Mucosa of stomach (tissue), 1 donor: ENCODE results near the gene EYA4.

Source experiments
- H3K27me3 ChIP-seq: one replicate; pipeline ENCODE4 v1.7.0; 2013; ENCODE audit warnings: mild to moderate bottlenecking, low read length; ENCODE audit not compliant: control insufficient read depth, insufficient read depth
- H3K36me3 ChIP-seq: one replicate; pipeline ENCODE4 v1.7.0; 2013; ENCODE audit warnings: low read length; ENCODE audit not compliant: control insufficient read depth, insufficient read depth
- H3K4me1 ChIP-seq: one replicate; pipeline ENCODE4 v1.7.0; 2013; ENCODE audit warnings: mild to moderate bottlenecking, low read length; ENCODE audit not compliant: control insufficient read depth, insufficient read depth
- H3K4me3 ChIP-seq: one replicate; pipeline ENCODE4 v1.7.0; 2013; ENCODE audit warnings: low read length
- H3K9ac ChIP-seq: one replicate; pipeline ENCODE4 v1.7.0; 2013; ENCODE audit warnings: mild to moderate bottlenecking, low read length, moderate library complexity
- H3K9me3 ChIP-seq: one replicate; pipeline ENCODE4 v1.7.0; 2013; ENCODE audit warnings: mild to moderate bottlenecking, low read length, moderate library complexity; ENCODE audit not compliant: control insufficient read depth
- donor health status: Pancreatic carcinoma.

Gene EYA4, protein sequence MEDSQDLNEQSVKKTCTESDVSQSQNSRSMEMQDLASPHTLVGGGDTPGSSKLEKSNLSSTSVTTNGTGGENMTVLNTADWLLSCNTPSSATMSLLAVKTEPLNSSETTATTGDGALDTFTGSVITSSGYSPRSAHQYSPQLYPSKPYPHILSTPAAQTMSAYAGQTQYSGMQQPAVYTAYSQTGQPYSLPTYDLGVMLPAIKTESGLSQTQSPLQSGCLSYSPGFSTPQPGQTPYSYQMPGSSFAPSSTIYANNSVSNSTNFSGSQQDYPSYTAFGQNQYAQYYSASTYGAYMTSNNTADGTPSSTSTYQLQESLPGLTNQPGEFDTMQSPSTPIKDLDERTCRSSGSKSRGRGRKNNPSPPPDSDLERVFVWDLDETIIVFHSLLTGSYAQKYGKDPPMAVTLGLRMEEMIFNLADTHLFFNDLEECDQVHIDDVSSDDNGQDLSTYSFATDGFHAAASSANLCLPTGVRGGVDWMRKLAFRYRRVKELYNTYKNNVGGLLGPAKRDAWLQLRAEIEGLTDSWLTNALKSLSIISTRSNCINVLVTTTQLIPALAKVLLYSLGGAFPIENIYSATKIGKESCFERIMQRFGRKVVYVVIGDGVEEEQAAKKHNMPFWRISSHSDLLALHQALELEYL

DNA sequence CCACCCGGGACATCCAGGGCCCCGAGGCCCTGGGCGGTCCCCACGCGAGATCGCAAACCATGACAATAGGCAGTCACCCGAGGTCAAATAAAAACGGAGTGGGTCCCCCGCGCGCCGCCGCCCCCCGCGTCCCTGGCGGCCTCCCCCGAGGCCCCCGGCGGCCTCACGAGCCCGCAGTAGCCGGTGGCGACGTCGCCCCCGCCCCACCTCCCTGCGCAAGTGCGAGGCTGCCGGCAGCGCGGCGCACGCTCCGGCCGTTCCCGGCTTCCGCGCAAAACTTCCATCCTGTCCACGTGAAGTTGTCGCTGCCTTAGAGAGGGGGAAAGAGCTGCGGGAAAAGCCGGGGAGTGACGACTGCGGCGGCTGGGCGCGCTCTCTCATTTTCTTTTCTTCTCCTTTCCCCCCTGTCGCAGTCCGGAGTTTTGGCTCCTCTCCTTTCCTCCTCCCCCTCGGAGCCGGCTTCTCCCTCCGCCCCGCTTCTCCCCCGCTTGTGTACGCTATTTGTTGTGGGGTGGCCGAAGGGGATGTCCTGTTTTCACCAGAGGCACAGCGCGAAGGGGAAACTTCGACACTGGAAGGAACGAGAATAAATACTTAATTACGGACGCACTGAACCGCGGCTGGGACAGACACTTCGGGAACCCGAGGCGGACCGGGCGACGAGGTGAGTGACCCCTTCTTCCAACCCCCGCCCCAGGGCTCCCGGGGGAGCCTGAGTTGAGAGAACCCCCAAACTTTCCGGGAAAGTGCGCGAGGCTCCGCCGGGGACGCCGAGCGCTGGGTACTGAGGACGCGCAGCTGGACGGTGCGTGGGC is at the start of gene EYA4:
EYA4 (plus strand) TSS at position 272 of the 815 bp plus-strand sequence. CDS start 33,424 bp downstream, outside the sequence.
- H3K9me3 ChIP-seq, result no peaks in the 10 kb centered on the region
- peaks cover 46% of the 10 kb centered on the region for H3K27me3 ChIP-seq
- no peak within 1 kb of the TSS for H3K4me3 ChIP-seq
- no peaks in the 10 kb centered on the region for H3K36me3 ChIP-seq
- H3K9ac ChIP-seq, result no peak within 1 kb of the TSS
- H3K4me1 ChIP-seq, result no peaks in the 10 kb centered on the region

GRCh38 chr6:133193396-133193795 is 47.8 kb upstream of the EYA4 start:
- H3K4me1 ChIP-seq, result no peaks in the 10 kb centered on the region
- no peak overlapping the region for H3K4me3 ChIP-seq
- no peak overlapping the region for H3K9ac ChIP-seq
- no peaks in the 10 kb centered on the region for H3K27me3 ChIP-seq
- no peaks in the 10 kb centered on the region for H3K9me3 ChIP-seq
- no peaks in the 10 kb centered on the region for H3K36me3 ChIP-seq

GRCh38 chr6:133198725-133199124 is 42.4 kb upstream of the EYA4 start:
- no peak overlapping the region for H3K9ac ChIP-seq
- no peaks in the 10 kb centered on the region for H3K9me3 ChIP-seq
- H3K36me3 ChIP-seq, result no peaks in the 10 kb centered on the region
- no peaks in the 10 kb centered on the region for H3K27me3 ChIP-seq
- H3K4me1 ChIP-seq, result no peaks in the 10 kb centered on the region
- H3K4me3 ChIP-seq, result no peak overlapping the region

DNA sequence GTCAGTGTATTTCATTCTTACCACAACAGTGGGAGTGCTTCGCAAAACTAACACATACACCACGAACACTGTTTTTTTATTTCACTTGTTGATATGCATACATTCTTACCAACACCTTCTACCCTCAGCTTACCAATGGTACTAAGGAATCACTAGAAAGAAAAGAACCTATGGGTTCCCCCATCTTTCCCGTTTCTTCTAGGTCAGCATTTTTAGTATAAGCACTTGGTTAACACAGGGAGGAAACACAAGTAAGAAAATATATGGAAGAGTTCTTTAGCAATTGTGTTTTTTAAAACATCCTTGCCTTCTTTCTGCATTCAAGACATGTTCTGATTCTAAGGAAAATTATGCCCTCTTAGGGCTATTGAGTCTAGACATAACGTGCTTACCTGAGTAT is 39.9 kb upstream of the EYA4 start:
- H3K4me3 ChIP-seq, result no peak overlapping the region
- H3K9ac ChIP-seq, result no peak overlapping the region
- H3K4me1 ChIP-seq, result no peaks in the 10 kb centered on the region
- H3K27me3 ChIP-seq, result no peaks in the 10 kb centered on the region
- H3K36me3 ChIP-seq, result no peaks in the 10 kb centered on the region
- H3K9me3 ChIP-seq, result no peaks in the 10 kb centered on the region

- Histone ChIP-seq H3K36me3 (no peaks in the 10 kb centered on the region), H3K4me1 (no peaks in the 10 kb centered on the region), H3K4me3 (no peak overlapping the region), H3K9me3 (no peaks in the 10 kb centered on the region), H3K9ac (no peak overlapping the region), H3K27me3 (no peaks in the 10 kb centered on the region)
Measured at GRCh38 chr6:133202610-133203343, 38.4 kb upstream of the EYA4 start.

- H3K36me3 ChIP-seq, result no peaks in the 10 kb centered on the region
- no peaks in the 10 kb centered on the region for H3K4me1 ChIP-seq
- H3K4me3 ChIP-seq, result no peak overlapping the region
- H3K27me3 ChIP-seq, result no peaks in the 10 kb centered on the region
- H3K9ac ChIP-seq, result no peak overlapping the region
- H3K9me3 ChIP-seq, result no peaks in the 10 kb centered on the region
Measured at GRCh38 chr6:133203344-133203697, 37.8 kb upstream of the EYA4 start.

- no peaks in the 10 kb centered on the region for H3K36me3 ChIP-seq
- no peak overlapping the region for H3K9ac ChIP-seq
- H3K9me3 ChIP-seq, result no peaks in the 10 kb centered on the region
- H3K4me3 ChIP-seq, result no peak overlapping the region
- no peaks in the 10 kb centered on the region for H3K27me3 ChIP-seq
- no peaks in the 10 kb centered on the region for H3K4me1 ChIP-seq
Measured at GRCh38 chr6:133205304-133205703, 35.9 kb upstream of the EYA4 start.

GRCh38 chr6:133206942-133207341 is 34.2 kb upstream of the EYA4 start:
- Histone ChIP-seq H3K9me3 (no peaks in the 10 kb centered on the region), H3K36me3 (no peaks in the 10 kb centered on the region), H3K27me3 (no peaks in the 10 kb centered on the region), H3K4me3 (no peak overlapping the region), H3K4me1 (no peaks in the 10 kb centered on the region), H3K9ac (no peak overlapping the region)

- Histone ChIP-seq H3K9me3 (no peaks in the 10 kb centered on the region), H3K4me1 (no peaks in the 10 kb centered on the region), H3K9ac (no peak overlapping the region), H3K27me3 (no peaks in the 10 kb centered on the region), H3K36me3 (no peaks in the 10 kb centered on the region), H3K4me3 (no peak overlapping the region)
Measured at GRCh38 chr6:133207754-133208153, 33.4 kb upstream of the EYA4 start.

GRCh38 chr6:133208183-133208755 is 32.9 kb upstream of the EYA4 start:
- Histone ChIP-seq H3K9ac (no peak overlapping the region), H3K4me3 (no peak overlapping the region), H3K27me3 (no peaks in the 10 kb centered on the region), H3K36me3 (no peaks in the 10 kb centered on the region), H3K9me3 (no peaks in the 10 kb centered on the region), H3K4me1 (no peaks in the 10 kb centered on the region)

DNA sequence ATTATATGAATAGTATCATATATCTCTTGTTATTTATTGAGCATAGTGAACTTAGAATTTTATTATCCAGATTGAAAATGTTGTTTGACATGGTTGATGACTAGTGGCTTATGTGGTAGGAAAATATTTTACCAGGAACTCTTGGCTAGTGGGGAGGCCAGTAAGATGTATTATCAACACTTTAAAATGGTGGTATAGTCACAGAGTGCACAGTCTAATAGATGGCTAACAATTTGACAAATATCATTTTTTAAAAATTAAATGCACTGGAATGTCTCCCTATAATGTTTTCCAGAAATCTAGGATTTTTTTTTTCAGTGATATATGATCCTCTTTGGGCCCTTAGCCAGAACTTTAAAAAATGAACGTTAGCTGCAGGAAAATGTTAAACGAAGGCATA is 26.9 kb upstream of the EYA4 start:
- Histone ChIP-seq H3K27me3 (no peaks in the 10 kb centered on the region), H3K9me3 (no peaks in the 10 kb centered on the region), H3K4me1 (no peaks in the 10 kb centered on the region), H3K9ac (no peak overlapping the region), H3K4me3 (no peak overlapping the region), H3K36me3 (no peaks in the 10 kb centered on the region)
